ENCODE measurements around the gene AMMECR1L.
"Not testable (repeated sequence)": the region's sequence is repeated elsewhere in the genome, so short reads cannot be mapped to it uniquely, and the experiment has no call there.

The AMMECR1L gene

DNA sequence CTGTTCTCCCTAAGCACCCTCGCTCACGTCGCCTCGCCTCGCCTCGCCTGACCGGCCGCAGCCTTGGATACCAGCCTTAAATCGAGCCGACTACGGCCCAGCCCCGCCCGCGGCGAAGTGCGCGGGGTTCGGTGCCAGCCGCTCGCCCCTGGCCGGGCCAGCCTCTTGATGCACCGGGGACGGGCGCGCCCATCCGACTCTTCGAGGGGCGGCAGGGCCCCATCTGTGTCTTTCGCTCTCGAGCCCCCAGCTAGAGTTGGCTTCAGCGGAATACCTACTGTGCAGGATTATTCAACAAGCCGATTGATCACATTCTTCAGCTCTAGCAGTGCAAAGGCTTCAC lies 808 bp upstream of the AMMECR1L start:
- DNase-seq, result not testable (repeated sequence)

DNA sequence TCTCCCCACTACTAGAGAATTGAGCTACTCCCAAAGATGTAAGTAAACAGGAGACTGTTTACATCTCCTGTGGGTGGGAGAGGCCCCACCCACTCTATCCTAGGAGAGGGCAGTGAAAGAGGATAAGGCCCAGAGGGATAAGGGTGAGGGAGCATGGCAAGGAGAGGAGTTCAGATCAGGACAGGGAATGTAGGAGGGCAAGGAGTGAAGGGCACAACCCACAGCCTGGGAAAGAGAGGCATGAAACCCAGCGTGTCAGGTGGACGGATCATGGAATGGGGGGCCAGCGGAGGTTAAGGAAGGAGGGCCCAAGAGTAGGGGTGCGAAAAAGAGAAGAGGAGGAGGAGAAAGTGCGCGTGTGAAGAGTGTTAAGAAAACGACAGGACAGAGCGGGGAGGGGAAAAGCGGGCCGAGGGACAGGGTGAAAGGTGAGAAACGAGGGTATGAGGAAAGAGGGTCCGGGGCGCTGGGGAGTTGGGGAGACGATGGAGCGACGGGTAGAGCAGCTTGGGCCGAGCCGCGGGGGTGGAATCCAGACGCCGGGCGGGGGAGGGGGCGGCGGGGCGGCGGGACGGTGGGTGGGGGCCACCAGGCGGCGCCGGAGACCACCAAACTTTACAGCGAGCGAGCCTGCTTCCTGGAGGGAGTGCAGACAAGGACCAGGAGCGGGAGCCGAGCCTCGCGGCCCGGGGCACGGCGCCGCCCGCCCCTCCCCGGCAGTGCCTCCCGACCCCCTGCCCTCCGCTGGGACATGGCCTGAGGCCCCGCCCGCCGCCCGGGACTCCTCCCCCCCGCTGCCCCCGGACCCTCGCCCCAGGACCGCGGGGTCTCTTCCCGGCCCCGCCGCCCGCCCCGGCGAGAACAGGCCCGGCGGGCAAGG lies 655 bp downstream of the AMMECR1L start:
- not testable (repeated sequence) for DNase-seq

DNA sequence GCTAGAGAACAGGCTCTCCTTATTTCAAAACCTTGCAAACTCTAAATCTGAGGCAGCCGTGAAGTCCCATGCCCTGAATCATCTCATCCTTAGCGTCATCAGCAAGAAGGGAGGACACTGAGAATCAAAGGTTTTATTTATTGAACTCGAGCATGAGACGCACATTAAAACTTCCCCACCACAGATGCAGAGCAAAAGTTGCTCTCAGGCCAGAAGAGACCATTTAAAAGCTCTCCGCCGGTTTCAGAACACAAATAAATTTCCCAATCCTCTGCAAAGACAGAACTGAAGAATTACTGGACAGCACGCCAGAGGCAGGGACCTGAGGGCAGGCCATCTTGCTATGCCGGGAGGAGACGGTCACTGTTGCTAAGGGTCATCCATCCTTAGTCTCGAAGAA lies 1.3 kb downstream of the AMMECR1L start:
- no peak for DNase-seq

DNA sequence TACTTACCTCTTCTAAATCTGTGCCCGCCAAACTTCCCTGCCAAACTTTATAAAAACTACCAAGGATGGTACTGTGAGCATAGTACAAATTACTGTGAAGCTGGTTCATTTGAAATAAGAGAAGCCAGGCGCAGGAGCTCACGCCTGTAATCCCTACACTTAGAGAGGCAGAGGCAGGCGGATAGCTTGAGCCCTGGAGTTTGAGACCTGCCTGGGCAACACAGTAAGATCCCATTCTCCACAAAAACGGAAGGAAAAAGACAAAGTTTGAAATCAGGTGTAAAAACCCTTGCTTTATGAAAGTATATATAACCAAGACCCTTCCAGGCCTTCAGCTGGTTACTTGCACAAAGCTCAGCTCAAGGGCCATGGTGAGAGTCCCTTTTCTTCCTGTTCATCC lies 5.9 kb downstream of the AMMECR1L start:
- DNase-seq, result no peak

DNA sequence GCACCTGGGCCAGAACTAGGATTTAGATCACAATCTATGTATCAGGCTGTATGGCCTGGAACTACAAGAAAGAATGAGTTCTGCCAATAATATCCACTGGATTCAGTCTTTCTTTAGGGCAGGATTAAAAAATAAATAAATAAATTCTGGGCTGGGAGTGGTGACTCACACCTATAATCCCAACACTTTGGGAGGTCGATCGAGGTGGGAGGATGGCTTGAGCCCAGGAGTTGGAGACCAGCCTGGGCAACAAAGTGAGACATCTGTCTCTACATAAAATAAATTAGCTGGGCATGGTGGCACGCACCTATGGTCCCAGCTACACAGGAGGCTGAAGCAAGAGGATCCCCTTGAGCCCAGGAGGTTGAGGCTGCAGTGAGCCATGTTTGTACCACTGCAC lies 8.1 kb downstream of the AMMECR1L start:
- DNase-seq, result no peak

DNA sequence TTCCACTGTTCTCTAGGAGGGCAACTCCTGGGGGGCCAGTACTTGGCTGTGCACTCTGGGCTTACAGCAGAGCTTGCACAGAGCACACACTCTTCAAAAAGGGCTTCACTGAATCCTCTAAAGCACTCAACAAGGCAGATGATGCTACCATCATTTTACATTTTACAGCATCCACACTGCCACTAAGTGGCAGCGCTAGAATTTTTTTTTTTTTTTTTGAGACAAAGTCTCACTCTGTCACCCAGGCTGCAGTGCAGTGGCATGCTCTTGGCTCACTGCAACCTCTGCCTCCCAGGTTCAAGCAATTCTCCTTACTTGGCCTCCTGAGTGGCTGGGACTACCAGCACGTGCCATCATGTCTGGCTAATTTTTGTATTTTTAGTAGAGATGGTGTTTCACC lies 8.6 kb downstream of the AMMECR1L start:
- DNase-seq, result no peak

DNA sequence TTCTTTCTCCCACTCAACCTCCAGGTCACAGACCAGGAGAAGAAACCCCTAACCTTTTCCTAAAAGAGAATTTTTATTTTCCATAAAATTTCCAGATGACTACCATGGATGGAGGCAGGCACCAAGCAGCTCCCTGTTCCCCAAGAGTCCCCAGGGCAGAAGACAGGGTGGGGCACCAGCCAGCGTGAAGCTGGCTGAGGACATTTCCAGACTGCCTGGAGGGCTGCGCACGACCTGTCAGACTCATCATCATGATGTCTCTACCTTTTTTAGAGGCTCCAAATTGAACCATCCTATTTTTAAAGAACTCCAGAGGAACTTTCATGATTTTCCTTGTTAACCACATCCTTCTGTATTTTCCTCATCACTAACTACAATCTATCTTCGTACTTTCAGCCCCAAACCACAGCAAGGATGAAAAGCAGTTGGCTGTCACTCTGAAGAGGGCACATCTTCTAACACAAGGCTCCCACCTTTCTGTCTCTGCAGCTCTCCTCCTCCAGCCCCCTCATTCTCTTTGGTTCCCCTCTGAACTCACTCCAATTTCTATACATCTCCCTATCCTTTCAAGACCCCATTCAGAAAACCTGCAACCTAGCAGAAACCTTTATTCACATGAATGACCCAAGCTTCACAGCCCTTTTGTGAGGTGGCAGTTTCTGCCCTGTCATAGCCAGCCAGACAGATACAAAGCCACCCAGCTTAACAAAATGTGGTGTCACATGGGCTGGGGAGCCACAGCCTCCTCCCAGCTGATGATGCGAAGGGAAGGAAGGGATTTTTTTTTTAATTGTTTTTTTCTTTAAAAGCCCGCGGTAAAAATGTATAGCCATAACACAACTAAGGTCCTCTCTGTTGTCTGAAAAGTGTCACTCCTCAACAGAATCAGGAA lies 11.1 kb downstream of the AMMECR1L start:
- no peak for DNase-seq

DNA sequence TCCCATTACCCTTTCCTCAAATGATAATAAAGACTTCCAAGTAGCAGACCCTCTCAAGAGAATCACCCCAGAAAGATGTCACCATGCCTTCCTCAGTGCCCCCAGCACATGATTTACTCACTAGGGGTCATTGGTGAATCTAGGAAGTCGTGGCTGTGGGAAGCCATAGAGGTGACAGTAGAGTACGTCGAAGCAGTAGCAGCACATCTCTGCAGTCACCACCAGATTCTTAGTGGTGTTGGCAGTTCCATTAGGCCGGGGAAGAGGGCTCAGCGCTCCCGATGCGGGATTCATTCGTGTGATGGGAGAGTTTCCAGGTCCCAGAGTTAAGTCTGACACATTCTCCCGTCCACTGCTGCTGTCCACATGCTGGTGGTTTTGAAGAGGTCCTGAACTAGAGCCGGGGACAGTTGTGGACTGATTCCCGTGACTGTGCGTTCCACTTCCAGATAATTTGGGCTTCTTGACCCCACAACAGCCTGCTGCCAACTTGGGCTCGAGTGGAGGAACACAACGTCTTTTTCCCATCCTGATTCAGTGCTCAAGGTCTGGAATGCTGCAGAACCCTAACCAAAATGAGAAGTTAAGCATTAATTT lies 12.0 kb downstream of the AMMECR1L start:
- no peak for DNase-seq

DNA sequence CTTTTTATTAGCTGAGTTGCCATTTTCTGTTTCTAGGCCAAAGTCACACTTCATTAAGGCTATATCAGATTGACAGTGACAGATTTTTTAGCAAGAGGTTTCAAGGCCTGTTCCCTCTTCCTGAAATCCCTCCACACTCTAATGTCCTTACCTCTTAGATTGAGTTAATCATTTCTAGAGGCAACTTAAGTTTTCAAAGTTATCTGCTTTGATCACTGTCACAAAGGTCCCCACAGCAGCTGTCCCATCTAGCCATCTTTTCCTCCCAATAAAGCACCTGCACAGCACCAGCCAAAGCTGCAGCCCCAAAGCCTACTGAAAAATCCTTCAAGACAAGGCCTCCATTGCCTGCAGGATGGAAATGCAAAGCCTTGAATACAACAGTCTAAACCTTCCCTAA lies 13.4 kb downstream of the AMMECR1L start:
- no peak for DNase-seq

DNA sequence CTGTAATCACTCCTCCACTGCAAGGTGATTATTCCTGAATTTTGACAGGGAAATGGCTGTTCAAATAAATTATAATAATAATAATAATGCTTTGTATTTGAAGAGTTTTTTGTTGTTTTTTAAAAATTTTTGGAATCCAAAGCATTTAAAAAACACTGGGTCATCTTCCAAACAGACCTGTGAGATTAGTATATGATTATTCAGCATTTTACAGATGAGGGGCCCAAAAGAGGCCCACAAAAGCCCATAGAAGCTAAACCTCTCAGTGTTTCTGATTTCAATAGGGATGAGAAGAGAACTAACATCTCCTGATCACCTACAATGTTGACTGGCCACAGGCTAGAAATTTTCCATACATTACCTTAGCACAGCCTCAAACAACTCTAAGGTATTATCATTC lies 19.8 kb downstream of the AMMECR1L start:
- no peak for DNase-seq

DNA sequence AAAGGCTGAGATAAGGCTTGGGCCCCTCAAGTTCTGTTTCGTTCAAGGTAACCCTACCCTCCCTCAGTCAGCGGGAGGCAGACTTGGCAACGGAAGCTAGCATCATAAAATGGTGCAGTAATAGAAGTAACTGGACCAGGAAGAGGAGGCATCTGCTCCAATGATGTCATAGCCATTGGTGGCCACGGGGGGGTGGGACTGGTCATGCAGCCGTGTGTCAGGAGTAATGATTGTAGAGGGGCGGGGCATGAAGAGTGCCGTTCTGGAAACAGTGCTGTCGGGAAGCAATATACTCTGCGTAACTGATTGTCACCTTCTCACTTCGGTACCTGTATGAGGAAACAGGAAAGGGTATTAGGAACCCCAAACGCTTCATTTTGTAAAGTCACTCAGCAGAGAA lies 20.9 kb downstream of the AMMECR1L start:
- DNase-seq, result no peak

DNA sequence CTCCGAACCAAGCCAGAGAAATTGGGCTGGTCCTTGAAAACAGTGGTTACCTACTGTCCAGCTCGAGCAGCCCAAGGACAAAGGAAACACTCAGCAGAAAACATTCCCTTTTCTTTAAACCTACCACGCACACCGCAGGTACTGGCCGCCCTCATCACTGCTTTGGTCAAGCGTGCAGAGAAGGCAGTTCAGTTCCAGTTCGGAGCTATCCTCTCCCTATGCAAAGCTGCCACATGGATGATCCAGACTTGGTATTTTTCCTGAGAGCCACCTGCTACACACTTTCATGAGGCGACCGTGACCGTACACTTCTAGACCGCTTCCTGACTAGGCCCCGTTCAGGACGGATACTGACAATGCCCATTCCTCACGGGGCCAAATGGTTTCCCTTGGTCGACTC lies 23.5 kb downstream of the AMMECR1L start:
- no peak for DNase-seq

DNA sequence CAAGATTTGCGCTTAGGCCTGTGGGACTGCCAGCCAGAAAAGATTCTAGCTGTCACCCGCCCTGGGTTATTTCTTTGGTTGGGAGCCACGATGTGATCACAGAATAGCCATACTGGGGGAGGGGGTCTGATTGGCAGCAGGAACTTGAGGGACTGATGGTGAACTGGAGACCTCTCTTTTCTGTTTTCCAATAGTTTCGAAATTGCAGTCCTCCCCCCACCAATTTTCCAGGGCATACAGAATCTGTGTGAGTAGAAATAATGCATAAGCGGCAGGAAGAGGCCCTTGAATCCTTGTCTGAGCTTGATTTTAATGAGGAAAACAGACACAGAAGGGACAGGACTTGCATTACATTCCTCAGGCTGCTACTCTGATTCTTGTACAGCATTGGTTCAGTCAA lies 25.6 kb downstream of the AMMECR1L start:
- DNase-seq, result no peak

DNA sequence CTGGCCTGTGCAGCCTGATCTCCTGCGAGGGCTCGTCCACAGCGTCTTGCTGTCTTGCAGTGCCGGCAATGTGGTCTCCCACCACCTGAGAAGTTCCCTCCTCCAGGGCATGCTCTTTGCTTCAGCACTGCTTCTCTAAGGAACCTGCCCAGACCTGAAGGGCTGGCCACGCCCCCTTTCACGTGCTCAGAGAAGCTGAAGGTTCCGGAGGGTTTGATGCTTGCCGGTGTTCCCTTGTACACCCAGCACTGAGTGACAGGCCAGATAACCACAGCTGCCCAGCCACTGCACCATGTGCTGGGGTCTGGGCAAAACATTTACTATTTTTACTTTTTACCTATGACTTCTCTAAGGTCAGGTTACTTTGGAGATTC lies 26.1 kb downstream of the AMMECR1L start:
- no peak for DNase-seq

DNA sequence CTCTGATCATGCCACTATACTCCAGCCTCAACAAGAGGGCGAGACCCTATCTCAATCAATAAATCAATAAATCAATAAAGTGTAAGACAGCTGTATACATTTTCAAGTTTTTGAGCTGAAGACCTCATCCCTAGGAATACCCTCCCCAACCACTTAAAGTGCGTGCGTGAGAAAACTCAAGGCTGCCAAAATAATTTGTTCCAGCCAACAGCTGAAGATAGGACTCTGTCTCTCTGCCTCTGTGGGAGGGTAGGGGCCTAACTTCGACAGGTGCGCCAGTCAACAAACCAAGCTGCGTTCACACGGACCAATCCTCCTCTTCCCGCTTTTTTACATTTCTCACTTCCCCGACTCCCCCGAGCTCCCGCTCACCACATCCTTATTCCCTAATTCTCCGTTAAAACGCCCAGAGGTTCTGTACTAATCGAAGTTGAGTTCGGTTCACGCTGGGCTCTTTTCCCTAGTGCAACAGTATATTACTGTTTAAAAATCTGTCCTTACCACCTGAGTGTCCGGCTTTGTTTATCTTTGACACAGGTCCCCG lies 28.4 kb downstream of the AMMECR1L start:
- DNase-seq, result no peak

DNA sequence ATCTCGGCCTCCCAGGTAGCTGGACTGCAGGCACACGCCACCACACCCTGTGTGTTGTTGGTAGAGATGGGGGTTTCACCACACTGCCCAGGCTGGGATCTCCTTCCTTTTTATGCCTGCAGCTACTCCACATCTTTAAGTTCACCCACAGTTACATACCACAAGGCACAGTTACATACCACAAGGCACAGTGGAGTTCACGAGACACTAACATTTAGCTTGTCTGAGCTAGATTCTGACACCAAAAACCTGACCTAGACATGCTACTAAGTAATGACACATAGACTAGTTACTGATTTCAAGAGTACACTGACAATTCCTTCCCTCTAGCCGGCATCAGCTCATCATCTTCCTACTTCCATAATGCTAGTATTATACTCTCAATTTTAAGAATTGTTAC lies 32.1 kb downstream of the AMMECR1L start:
- no peak for DNase-seq

DNA sequence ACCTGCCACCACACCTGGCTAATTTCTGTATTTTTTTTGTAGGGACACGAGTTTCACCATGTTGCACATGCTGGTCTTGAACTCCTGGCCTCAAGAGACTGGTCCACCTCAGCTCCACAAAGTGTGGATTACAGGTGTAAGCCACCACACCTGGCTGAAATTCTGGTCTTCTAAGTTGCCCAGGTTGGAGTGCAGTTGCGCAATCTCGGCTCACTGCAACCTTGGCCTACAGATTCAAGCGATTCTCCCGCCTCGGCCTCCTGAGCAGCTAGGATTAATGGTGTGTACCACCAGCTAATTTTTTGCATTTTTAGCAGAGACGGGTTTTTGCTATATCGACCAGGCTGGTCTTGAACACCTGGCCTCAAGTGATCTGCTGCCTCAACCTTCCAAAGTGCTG lies 33.4 kb downstream of the AMMECR1L start:
- no peak for DNase-seq

DNA sequence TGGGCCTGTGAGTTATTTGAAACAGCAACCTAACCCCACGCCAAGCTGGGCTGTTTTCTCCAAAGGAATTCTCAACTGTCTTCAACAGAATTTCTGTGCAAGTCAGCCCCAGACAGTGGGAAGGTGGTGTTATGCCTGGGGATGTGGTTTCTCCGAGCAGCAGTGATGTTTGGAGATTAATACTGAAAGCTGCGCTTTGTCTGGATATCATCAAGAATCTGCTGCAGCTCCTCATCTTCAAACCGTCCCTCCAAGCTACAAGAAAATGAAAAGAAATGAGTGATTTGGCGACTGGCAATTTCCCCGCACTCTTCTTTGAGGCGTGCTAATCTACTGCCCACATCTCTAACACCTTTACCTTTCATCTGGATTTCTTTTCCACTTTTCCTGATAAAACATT lies 37.8 kb downstream of the AMMECR1L start:
- no peak for DNase-seq

DNA sequence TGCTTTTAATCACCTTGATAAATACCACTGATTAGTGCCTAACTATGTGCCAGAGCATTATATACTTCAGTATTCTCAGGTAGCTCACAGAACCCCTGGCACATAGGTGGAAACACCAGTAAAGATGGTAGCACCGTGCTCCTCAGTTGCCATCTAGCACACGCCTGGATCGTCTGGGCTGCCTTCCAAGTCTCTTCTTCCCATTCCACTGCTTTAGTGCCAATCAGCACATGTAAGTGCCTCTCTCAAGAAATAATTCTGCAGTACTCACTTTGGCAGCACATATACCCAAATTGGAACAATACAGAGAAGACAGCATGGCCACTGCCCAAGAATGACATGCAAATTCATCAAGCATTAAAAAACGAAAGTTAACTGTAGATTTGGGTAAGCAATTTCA lies 40.8 kb downstream of the AMMECR1L start:
- no peak for DNase-seq

DNA sequence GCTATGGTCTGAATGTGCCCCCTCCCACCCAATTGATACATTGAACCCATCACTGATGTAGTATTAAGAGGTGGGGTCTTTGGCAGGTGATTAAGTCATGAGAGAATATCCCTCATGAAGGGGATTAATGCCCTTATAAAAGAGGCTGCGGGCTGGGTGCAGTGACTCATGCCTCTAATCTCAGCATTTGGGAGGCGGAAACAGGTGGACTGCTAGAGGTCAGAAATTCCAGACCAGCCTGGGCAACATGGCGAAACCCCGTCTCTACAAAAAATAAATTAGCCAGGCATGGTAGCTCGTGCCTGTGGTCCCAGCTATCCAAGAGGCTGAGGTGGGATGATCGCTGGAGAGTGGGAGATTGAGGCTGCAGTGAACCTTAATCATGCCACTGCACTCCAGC lies 42.1 kb downstream of the AMMECR1L start:
- DNase-seq, result no peak

DNA sequence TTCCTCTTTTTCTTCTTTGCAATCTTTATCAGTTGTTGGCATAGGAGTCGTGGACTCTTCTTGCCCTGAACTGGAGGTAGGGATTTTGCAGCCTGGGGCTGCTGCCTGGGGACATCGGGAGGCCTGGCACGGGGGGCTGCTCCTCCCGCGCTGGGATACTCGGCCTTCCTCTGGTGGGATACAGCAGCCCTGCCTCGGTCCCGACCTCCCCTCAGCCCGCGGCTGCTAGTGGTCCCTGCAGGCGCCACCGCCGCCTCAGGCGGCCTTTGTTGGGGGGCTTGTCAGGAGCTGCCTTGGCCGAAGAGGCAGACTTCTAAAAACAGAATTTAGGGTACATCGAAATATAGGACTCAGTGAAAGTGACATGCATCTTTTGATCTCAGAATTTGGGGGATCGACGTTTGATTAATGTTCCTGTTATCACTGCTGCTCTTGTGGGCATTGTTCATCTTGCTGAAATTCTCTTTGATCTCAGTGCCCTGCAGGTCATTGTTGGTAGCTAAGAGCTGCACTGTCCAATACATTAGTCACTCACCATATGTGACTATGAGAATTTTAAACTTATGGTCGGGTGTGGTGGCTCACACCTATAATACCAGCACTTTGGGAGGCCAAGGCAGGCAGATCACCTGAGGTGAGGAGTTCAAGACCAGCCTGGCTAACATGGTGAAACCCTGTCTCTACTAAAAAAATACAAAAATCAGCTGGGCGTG lies 44.1 kb downstream of the AMMECR1L start:
- no peak for DNase-seq

DNA sequence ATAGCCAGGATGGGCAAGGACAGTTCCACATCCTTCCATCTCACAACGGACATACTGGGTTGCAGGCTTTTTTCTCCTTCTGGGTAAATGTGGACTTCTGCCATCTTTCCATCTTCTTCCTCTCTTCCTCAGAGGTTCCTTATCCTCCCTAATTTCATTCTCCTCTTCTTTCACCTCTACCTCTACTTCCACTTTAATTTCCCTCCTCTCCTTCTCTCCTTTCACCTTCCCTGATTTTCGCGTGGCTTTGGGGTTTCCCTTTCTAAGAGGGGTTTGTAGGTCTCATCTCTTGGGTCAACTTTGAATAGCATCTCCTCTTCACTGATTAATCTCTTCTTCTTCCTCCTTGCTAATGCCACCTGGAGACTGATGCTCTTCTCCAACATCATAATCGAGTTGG lies 44.9 kb downstream of the AMMECR1L start:
- no peak for DNase-seq

DNA sequence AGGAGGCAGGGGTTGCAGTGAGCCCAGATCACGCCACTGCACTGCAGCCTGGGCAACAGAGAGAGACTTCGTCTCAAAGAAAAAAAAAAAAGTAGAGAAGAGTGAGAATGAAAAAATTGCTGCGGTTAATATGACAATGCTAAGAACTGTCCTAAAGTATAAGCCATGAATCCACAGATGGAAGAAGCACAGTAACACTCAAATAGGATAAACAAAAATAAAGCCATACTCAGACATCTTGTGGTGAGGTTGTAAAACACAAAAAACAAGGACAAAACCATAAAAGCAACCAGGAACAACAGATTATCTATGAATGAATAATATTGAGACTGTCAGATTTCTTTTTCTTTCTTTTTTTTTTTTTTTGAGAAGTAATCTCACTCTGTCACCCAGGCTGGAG lies 50.8 kb downstream of the AMMECR1L start:
- DNase-seq, result no peak
